A549 (cell line): ENCODE data around the gene ANKRD11. TPM values are rescaled to one million over a fixed set of nuclear protein-coding genes. Genes with fewer than 3 reads are reported as not detected.

ENCODE experiments used
- ATAC-seq, 2 experiments: fragments of 200-7000 bp in 1 of 2; fragments of >200 bp in 1 of 2; cut with Nextera tagmentation in 1 of 2; cut with Tn5 transposase in 1 of 2; 3 replicates each; pipeline versions ENCODE4 v1.8.0 to v1.9.1; 2018 to 2020; ENCODE audit warnings: mild to moderate bottlenecking in 1 of 2, moderate library complexity in 1 of 2
- CTCF ChIA-PET: fragments of 300-600 bp; sonication (Branson Sonifier 250); formaldehyde crosslinking; extraction: SDS; loops from one replicate; lab custom pipeline; 2021; ENCODE audit warnings: antibody characterized with exemption, inconsistent platforms; lab: Yijun Ruan, JAX
- POLR2A ChIA-PET: fragments of 350-600 bp; formaldehyde crosslinking; extraction: SDS; loops from one replicate; lab custom pipeline; 2021; ENCODE audit warnings: antibody characterized with exemption, inconsistent platforms; lab: Yijun Ruan, JAX
- DNase-seq, 2 experiments: peaks; one replicate each; pipeline versions ENCODE4 v3.0.0 to v3.0.0-alpha.2; 2011 to 2016; ENCODE audit warnings: low read depth in 1 of 2, low spot score in 1 of 2
- FAIRE-seq: peaks from 2 replicates; lab custom pipeline; 2011; peaks lifted over from hg19 to GRCh38; lab: Jason Lieb, UNC
- H3K27ac ChIP-seq, 2 experiments: fragments of >200 bp; sonication (Bioruptor Twin); formaldehyde crosslinking; 3 replicates each; pipeline ENCODE4 v1.5.1; 2016 to 2017
- H3K4me1 ChIP-seq: fragments of >200 bp; sonication (Bioruptor Twin); formaldehyde crosslinking; 3 replicates; pipeline ENCODE4 v1.6.1; 2016
- H3K4me2 ChIP-seq: fragments of >200 bp; sonication (Bioruptor Twin); formaldehyde crosslinking; 3 replicates; pipeline ENCODE4 v1.6.1; 2016
- H3K4me3 ChIP-seq: fragments of >200 bp; sonication (Bioruptor Twin); formaldehyde crosslinking; 3 replicates; pipeline ENCODE4 v1.5.1; 2016
- H3K9me3 ChIP-seq: fragments of >200 bp; sonication (Bioruptor Twin); formaldehyde crosslinking; 3 replicates; pipeline ENCODE4 v1.6.1; 2016
- CBX8 ChIP-seq: fragments of 200-600 bp; sonication (generic); IDR thresholded peaks from 2 replicates; pipeline ENCODE4 v1.6.1; 2016
- CHD4 ChIP-seq: fragments of 200-600 bp; sonication (generic); IDR thresholded peaks from 2 replicates; pipeline ENCODE4 v1.6.1; 2016; ENCODE audit warnings: antibody characterized with exemption, mild to moderate bottlenecking, borderline replicate concordance
- EHMT2 ChIP-seq: fragments of 200-600 bp; sonication (generic); IDR thresholded peaks from 2 replicates; pipeline ENCODE4 v1.6.1; 2016; ENCODE audit warnings: antibody characterized with exemption, low read depth, mild to moderate bottlenecking, moderate library complexity
- HEYL ChIP-seq: fragments of 250-450 bp; sonication (Bioruptor Pico); IDR thresholded peaks from 2 replicates; pipeline ENCODE4 v1.8.0; 2021; ENCODE audit warnings: mild to moderate bottlenecking, moderate library complexity
- HOXB13 ChIP-seq: fragments of 250-450 bp; sonication (Bioruptor Pico); IDR thresholded peaks from 2 replicates; pipeline ENCODE4 v1.5.0; 2020; ENCODE audit warnings: low read depth, mild to moderate bottlenecking, moderate library complexity
- JUN ChIP-seq, 2 experiments: fragments of >200 bp; sonication (Bioruptor Twin); formaldehyde crosslinking; IDR thresholded peaks; 2 replicates in 1 of 2; 3 replicates in 1 of 2; pipeline ENCODE4 v1.6.1; 2016 to 2017
- KDM1A ChIP-seq: fragments of 200-600 bp; sonication (generic); IDR thresholded peaks from 2 replicates; pipeline ENCODE4 v1.6.1; 2016; ENCODE audit warnings: low read depth, mild to moderate bottlenecking
- KDM5A ChIP-seq: fragments of 200-600 bp; sonication (generic); IDR thresholded peaks from 2 replicates; pipeline ENCODE4 v1.6.1; 2016; ENCODE audit warnings: antibody characterized with exemption, mild to moderate bottlenecking
- PHF8 ChIP-seq: fragments of 200-600 bp; sonication (generic); IDR thresholded peaks from 2 replicates; pipeline ENCODE4 v1.6.1; 2016; ENCODE audit warnings: low read depth, mild to moderate bottlenecking, antibody characterized with exemption, moderate library complexity, borderline replicate concordance
- RAD21 ChIP-seq, 2 experiments: fragments of >200 bp in 1 of 2; sonication (Bioruptor Twin) in 1 of 2; formaldehyde crosslinking in 1 of 2; IDR thresholded peaks in 1 of 2; conservative IDR thresholded peaks in 1 of 2; 2 replicates in 1 of 2; 3 replicates in 1 of 2; pipeline ENCODE4 v1.6.1; 2012 to 2018; ENCODE audit warnings: inconsistent platforms in 1 of 2
- RCOR1 ChIP-seq: fragments of 150-350 bp; IDR thresholded peaks from 2 replicates; pipeline ENCODE4 v1.6.1; 2014; ENCODE audit warnings: antibody characterized with exemption, low read length, low read depth
- RFX5 ChIP-seq: fragments of 450-650 bp; IDR thresholded peaks from 2 replicates; pipeline ENCODE4 v1.7.1; 2014; ENCODE audit warnings: antibody characterized with exemption, mild to moderate bottlenecking, moderate library complexity
- RNF2 ChIP-seq: fragments of 200-600 bp; sonication (generic); IDR thresholded peaks from 2 replicates; pipeline ENCODE4 v1.6.1; 2016; ENCODE audit warnings: low read depth, mild to moderate bottlenecking, antibody characterized with exemption, moderate library complexity, borderline replicate concordance
- TFCP2L1 ChIP-seq: fragments of 250-450 bp; sonication (Bioruptor Pico); IDR thresholded peaks from 2 replicates; pipeline ENCODE4 v1.5.0; 2021; ENCODE audit warnings: mild to moderate bottlenecking
- ZSCAN20 ChIP-seq: fragments of 250-450 bp; sonication (Bioruptor Pico); IDR thresholded peaks from 2 replicates; pipeline ENCODE4 v1.8.0; 2022; ENCODE audit warnings: mild to moderate bottlenecking, moderate library complexity
- WGBS: methylation state at CpG from one replicate; pipeline ENCODE4 v1.1.6; 2017; ENCODE audit errors: missing lambda C conversion rate; 5-methylcytosine and 5-hydroxymethylcytosine counted together
- polyA plus RNA-seq, 4 experiments: library from polyadenylated mRNA; depleted of rRNA in 3 of 4; stranded (reverse); fragments of >200 nt; fragmentation: RNase III in 1 of 4; extraction: RNeasy Plus Mini Kit Qiagen cat#74134 plus additional on column Dnase treatment in 1 of 4; gene quantifications; 2 replicates in 3 of 4; 3 replicates in 1 of 4; pipeline ENCODE4 v1.2.3, GENCODE V29; 2011 to 2017
- TF ChIP-seq, protein P1 (sequence below): fragments of 200-600 bp; sonication (generic); IDR thresholded peaks from 2 replicates; pipeline ENCODE4 v1.6.1; 2016; ENCODE audit warnings: antibody characterized with exemption, mild to moderate bottlenecking, moderate library complexity
- TF ChIP-seq, protein P2 (sequence below): fragments of 450-650 bp; IDR thresholded peaks from 2 replicates; pipeline ENCODE4 v1.6.1; 2014; ENCODE audit warnings: antibody characterized with exemption
- TF ChIP-seq, protein P3 (sequence below): fragments of 250-450 bp; sonication (Bioruptor Pico); IDR thresholded peaks from 2 replicates; pipeline ENCODE4 v1.5.0; 2021; ENCODE audit warnings: mild to moderate bottlenecking, moderate library complexity, borderline replicate concordance
- TF ChIP-seq, protein P4 (sequence below): IDR thresholded peaks from 2 replicates; pipeline ENCODE4 v1.6.1; 2012
- TF ChIP-seq, protein P5 (sequence below): fragments of 250-450 bp; sonication (Bioruptor Pico); IDR thresholded peaks from 2 replicates; pipeline ENCODE4 v1.5.0; 2020; ENCODE audit warnings: low read depth, mild to moderate bottlenecking, moderate library complexity

Gene ANKRD11
- polyA plus RNA-seq, 2 of the 4 experiments (the other 2 are of a cell fraction): 53.6 to 54.9 TPM

DNA sequence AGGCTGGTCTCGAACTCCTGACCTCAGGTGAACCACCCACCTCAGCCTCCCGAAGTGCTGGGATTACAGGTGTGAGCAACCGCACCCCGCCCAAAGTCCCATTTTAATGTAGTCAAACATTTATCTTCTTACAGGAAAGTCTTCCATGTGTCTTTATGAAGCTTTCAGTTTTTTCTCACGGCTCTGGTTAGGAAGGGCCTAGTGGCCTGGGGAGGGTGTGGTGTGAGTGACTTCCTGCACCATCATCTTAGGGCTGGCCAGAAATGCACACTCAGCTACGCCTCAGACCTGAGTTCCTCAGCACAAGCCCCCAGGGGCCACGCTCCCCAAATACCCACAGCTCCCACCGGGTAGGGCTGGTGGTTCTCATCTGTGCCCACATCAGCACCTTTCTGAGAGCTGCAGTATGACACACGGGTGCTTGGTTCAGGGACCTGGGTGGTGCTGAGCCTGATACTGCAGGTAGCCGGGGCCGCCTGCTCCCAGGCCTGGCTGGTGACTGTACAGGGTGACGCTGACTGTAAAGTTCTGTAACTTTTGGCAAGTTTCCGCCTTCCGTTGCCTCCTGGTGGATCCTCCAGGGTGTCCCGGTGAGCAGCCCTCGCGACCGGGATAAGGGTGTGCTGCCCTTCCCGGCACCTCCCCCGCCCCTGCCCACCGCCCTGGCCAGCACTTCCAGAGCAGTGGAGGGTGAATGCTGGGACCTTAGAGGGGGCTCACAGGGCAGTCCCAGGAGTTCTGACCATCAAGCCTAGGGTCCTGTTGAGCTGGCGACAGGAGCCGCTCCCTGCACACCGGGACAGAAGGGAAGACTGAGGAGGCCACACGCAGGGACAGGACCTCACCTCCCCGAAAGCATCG lies 220.3 kb downstream of the ANKRD11 start:
- no peak for TF ChIP-seq RFX5
- no peak for TF ChIP-seq HEYL
- TF ChIP-seq RNF2: no peak
- no peak for TF ChIP-seq JUN (IDR thresholded peaks at IDR 0.05)
- TF ChIP-seq KDM1A: no peak
- no peak for TF ChIP-seq CHD4
- no peak for TF ChIP-seq TFCP2L1 (CRISPR knock-in tag)
- no peak for TF ChIP-seq CBX8
- TF ChIP-seq ZSCAN20 (CRISPR knock-in tag): no peak
- TF ChIP-seq, protein P1, sequence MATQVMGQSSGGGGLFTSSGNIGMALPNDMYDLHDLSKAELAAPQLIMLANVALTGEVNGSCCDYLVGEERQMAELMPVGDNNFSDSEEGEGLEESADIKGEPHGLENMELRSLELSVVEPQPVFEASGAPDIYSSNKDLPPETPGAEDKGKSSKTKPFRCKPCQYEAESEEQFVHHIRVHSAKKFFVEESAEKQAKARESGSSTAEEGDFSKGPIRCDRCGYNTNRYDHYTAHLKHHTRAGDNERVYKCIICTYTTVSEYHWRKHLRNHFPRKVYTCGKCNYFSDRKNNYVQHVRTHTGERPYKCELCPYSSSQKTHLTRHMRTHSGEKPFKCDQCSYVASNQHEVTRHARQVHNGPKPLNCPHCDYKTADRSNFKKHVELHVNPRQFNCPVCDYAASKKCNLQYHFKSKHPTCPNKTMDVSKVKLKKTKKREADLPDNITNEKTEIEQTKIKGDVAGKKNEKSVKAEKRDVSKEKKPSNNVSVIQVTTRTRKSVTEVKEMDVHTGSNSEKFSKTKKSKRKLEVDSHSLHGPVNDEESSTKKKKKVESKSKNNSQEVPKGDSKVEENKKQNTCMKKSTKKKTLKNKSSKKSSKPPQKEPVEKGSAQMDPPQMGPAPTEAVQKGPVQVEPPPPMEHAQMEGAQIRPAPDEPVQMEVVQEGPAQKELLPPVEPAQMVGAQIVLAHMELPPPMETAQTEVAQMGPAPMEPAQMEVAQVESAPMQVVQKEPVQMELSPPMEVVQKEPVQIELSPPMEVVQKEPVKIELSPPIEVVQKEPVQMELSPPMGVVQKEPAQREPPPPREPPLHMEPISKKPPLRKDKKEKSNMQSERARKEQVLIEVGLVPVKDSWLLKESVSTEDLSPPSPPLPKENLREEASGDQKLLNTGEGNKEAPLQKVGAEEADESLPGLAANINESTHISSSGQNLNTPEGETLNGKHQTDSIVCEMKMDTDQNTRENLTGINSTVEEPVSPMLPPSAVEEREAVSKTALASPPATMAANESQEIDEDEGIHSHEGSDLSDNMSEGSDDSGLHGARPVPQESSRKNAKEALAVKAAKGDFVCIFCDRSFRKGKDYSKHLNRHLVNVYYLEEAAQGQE: no peak
- no peak for TF ChIP-seq PHF8
- TF ChIP-seq, protein P2, sequence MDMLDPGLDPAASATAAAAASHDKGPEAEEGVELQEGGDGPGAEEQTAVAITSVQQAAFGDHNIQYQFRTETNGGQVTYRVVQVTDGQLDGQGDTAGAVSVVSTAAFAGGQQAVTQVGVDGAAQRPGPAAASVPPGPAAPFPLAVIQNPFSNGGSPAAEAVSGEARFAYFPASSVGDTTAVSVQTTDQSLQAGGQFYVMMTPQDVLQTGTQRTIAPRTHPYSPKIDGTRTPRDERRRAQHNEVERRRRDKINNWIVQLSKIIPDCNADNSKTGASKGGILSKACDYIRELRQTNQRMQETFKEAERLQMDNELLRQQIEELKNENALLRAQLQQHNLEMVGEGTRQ: no peak
- no peak for TF ChIP-seq HOXB13
- TF ChIP-seq, protein P3, sequence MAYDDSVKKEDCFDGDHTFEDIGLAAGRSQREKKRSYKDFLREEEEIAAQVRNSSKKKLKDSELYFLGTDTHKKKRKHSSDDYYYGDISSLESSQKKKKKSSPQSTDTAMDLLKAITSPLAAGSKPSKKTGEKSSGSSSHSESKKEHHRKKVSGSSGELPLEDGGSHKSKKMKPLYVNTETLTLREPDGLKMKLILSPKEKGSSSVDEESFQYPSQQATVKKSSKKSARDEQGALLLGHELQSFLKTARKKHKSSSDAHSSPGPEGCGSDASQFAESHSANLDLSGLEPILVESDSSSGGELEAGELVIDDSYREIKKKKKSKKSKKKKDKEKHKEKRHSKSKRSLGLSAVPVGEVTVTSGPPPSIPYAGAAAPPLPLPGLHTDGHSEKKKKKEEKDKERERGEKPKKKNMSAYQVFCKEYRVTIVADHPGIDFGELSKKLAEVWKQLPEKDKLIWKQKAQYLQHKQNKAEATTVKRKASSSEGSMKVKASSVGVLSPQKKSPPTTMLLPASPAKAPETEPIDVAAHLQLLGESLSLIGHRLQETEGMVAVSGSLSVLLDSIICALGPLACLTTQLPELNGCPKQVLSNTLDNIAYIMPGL: no peak
- TF ChIP-seq, protein P4, sequence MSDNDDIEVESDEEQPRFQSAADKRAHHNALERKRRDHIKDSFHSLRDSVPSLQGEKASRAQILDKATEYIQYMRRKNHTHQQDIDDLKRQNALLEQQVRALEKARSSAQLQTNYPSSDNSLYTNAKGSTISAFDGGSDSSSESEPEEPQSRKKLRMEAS: no peak
- TF ChIP-seq, protein P5, sequence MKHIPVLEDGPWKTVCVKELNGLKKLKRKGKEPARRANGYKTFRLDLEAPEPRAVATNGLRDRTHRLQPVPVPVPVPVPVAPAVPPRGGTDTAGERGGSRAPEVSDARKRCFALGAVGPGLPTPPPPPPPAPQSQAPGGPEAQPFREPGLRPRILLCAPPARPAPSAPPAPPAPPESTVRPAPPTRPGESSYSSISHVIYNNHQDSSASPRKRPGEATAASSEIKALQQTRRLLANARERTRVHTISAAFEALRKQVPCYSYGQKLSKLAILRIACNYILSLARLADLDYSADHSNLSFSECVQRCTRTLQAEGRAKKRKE (CRISPR knock-in tag): no peak
- no peak for TF ChIP-seq EHMT2
- no peak for TF ChIP-seq RAD21 (conservative IDR thresholded peaks at IDR 0.05 in 1 of 2, IDR thresholded peaks at IDR 0.05 in 1 of 2)
- TF ChIP-seq RCOR1: no peak
- no peak for TF ChIP-seq KDM5A
- Histone ChIP-seq H3K9me3 (no peaks in the 10 kb centered on the region), H3K27ac (peak overlapping the region in 1 of 2 experiments; percentile 36; a peak in 2 of 6 replicates), H3K4me2 (peak overlapping the region; percentile 19; the same call in 1 of the 3 replicates), H3K4me3 (no peak overlapping the region), H3K4me1 (peaks cover 15% of the 10 kb centered on the region)
- WGBS: 86% methylated on average over 19 of the region's 27 CpGs
- POLR2A ChIA-PET: no interaction called here
- FAIRE-seq (no peak), ATAC-seq (peak in 1 of 2 experiments; percentile 10; a peak in 1 of 6 replicates), DNase-seq (no peak)
- CTCF ChIA-PET: interaction anchor here (0.7 to 2.3 kb wide), 5 partner anchors 13 to 19 kb away, joined by 3 to 10 read pairs (median 3); no protein-coding TSS in a partner anchor
